Measurements from ENCODE around the gene HSD11B1.
"Not testable (repeated sequence)": the region's sequence is repeated elsewhere in the genome, so short reads cannot be mapped to it uniquely, and the experiment has no call there.

The HSD11B1 gene

GRCh38 chr1:209692296-209692695 lies 12.3 kb upstream of the HSD11B1 start:
- no peak for DNase-seq

GRCh38 chr1:209692745-209693504 lies 11.7 kb upstream of the HSD11B1 start:
- no peak for DNase-seq

- no peak for DNase-seq
Measured at GRCh38 chr1:209696673-209697072, 8.0 kb upstream of the HSD11B1 start.

- no peak for DNase-seq
Measured at GRCh38 chr1:209697126-209697525, 7.5 kb upstream of the HSD11B1 start.

GRCh38 chr1:209700686-209701085 lies 4.0 kb upstream of the HSD11B1 start:
- not testable (repeated sequence) for DNase-seq

- DNase-seq = no peak
Measured at GRCh38 chr1:209702832-209703231, 1.8 kb upstream of the HSD11B1 start.

- DNase-seq = no peak
Measured at GRCh38 chr1:209703834-209704504, 677 bp upstream of the HSD11B1 start.

GRCh38 chr1:209705033-209705598 lies 470 bp downstream of the HSD11B1 start:
- DNase-seq = no peak

- DNase-seq = no peak
Measured at GRCh38 chr1:209706622-209707021, 2.0 kb downstream of the HSD11B1 start.

GRCh38 chr1:209707308-209707707 lies 2.7 kb downstream of the HSD11B1 start:
- no peak for DNase-seq

GRCh38 chr1:209708297-209708696 lies 3.7 kb downstream of the HSD11B1 start:
- DNase-seq = no peak

- no peak for DNase-seq
Measured at GRCh38 chr1:209710093-209710492, 5.4 kb downstream of the HSD11B1 start.

GRCh38 chr1:209710847-209711246 lies 6.2 kb downstream of the HSD11B1 start:
- no peak for DNase-seq

GRCh38 chr1:209714338-209714737 lies 9.7 kb downstream of the HSD11B1 start:
- no peak for DNase-seq

- no peak for DNase-seq
Measured at GRCh38 chr1:209715314-209715713, 10.7 kb downstream of the HSD11B1 start.

- DNase-seq = no peak
Measured at GRCh38 chr1:209717818-209718217, 13.2 kb downstream of the HSD11B1 start.

GRCh38 chr1:209720326-209720725 lies 15.7 kb downstream of the HSD11B1 start:
- DNase-seq = no peak

- DNase-seq = no peak
Measured at GRCh38 chr1:209720826-209721225, 16.2 kb downstream of the HSD11B1 start.

GRCh38 chr1:209721323-209721722 lies 16.7 kb downstream of the HSD11B1 start:
- DNase-seq = no peak

GRCh38 chr1:209723265-209723664 lies 18.6 kb downstream of the HSD11B1 start:
- DNase-seq = no peak

- DNase-seq = no peak
Measured at GRCh38 chr1:209723756-209724693, 19.4 kb downstream of the HSD11B1 start.

- no peak for DNase-seq
Measured at GRCh38 chr1:209727286-209727685, 22.6 kb downstream of the HSD11B1 start.

- DNase-seq = no peak
Measured at GRCh38 chr1:209727785-209728184, 23.1 kb downstream of the HSD11B1 start.
